Superior temporal gyrus (tissue), 1 donor: ENCODE measurements around the gene ABHD2.
A peak's percentile ranks its signal among the peaks of the same experiment; 100 is the strongest.
"Not testable (repeated sequence)": the region's sequence is repeated elsewhere in the genome, so short reads cannot be mapped to it uniquely, and the experiment has no call there.

Source experiments
- DNase-seq: peaks from one replicate; pipeline ENCODE4 v3.0.0-alpha.2; 2016; ENCODE audit errors: extremely low spot score

The ABHD2 gene, protein sequence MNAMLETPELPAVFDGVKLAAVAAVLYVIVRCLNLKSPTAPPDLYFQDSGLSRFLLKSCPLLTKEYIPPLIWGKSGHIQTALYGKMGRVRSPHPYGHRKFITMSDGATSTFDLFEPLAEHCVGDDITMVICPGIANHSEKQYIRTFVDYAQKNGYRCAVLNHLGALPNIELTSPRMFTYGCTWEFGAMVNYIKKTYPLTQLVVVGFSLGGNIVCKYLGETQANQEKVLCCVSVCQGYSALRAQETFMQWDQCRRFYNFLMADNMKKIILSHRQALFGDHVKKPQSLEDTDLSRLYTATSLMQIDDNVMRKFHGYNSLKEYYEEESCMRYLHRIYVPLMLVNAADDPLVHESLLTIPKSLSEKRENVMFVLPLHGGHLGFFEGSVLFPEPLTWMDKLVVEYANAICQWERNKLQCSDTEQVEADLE

DNA sequence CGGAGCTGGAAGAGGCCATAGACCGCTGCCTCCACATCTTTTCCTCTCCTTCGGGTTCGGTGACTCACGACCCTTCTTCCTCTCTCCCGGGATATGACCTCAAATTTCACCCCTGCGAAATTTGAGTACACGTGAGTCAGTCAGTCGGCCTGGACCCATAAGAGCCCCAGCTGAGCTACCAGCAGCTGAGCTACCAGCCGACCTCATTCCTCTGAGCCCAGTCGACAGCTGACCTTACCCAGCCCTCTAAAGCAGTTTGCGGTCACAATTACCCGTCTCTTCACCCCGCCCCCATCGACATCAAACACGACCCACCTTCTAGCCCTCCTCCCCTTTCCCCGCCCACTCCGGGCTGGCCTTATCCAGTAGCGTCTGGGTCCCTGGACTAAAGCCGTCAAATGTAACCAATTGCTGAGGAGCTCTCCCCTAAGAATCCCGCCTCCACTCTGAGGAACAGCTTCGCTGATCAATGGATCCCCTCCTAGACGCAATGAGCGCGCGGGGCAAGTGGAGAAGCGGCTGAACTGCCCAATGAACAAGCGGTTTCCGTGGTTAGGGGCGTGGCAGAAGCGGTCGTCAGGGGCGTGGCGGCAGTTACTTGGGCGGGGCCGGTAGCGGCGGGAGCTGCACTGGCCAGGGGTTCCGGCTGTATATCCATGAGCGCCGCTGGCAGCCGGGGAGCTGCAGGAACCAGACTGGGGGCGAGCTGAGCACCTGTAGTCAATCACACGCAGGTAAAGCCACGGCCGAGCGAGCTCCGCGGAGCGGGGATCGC lies at the start of gene ABHD2:
TSS of gene ABHD2 (plus strand) at position 627 of the 775 bp plus-strand sequence. CDS start 27,872 bp downstream, outside the sequence.
- peak; percentile 100 for DNase-seq

DNA sequence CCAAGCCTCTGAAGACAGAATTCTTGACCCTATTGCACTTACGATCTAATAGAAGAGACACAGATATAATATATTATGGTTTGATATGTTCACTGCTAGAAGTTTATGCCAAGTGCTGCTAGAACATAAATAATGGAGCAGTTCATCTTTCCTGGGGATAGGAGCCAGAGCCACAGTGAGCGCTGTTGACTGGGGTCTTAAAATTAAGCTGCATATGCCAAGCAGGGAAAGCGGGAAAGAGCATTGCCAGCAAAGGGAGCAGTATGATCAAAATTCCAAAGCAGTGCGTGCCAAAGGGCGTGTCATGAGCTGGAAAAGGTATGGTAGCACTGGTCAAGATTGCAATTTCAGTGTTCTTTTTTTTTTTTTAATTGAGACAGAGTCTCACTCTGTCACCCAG lies 49.1 kb upstream of the ABHD2 start:
- no peak for DNase-seq

DNA sequence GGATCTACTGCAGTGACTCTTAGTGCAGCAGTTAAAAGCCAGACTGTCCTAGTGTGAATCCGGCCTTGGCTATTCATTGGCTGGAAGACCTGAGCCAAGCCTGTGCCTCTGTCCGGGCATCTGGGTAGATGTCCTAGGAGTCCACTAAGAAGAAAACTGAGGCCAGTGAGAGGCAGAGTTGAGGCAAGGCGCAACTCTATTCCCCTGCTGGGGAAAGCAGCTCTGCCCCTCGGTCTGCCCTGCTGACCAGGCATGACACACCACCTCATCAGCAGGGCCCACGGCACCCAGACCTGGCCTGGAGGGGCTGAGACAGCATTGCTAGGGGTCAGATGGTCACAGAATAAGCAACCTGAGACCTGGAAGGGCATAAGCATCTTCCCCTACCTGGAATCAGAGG lies 46.7 kb upstream of the ABHD2 start:
- no peak for DNase-seq

DNA sequence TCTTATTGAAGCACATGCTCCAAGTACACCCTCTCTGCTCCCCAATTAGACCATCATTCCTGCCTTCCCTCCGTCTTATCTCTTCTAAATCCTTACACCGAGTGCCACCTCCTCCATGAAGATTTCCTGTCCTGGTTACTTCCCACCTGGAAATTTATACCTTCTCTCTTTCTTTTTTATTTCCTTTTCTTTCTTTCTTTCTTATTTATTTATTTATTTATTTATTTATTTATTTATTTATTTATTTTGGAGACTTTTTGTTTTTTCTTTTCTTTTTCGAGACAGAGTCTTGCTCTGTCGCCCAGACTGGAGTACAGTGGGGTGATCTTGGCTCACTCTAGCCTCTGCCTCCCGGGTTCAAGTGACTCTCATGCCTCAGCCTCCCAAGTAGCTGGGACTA lies 45.9 kb upstream of the ABHD2 start:
- no peak for DNase-seq

DNA sequence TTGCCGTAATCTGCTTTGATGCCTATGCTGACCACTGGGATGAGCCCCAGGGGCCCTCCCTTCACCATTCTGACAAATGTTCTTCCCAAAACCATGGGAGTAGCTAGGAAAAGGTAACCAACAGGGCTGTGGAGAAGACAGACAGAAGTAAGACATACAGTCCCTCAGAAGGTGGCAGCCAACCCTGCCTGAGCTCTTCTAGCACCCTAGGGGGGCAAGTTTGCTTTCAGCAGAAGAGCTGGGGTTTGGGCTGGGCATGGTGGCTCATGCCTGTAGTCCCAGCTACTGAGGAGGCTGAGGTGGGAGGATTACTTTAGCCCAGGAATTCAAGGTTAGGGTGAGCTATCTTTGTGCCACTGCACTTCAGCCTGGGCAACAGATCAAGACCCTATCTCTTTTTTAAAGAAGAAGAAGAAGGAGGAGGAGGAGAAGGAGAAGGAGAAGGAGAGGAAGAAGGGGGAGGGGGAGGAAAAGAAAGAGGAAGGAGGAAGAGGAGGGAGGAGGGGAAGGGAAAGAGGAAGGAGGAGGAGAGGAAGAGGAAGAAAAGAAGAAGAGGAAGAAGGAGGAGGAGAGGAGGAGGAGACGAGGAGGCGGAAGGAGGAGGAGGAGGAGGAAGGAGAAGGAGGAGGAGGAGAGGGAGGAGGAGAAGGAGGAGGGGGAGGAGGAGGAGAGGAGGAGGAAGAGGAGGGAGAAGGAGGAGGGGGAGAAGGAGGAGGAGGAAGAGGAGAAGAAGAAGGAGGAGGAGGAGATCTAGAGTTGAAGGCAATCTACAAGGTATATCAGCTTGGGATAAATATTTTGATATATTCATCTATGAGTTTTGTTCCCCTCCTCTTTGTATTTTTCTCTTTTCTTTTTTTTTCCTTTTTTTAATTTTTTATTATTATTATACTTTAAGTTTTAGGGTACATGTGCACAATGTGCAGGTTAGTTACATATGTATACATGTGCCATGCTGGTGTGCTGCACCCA lies 44.9 kb upstream of the ABHD2 start:
- no peak for DNase-seq

DNA sequence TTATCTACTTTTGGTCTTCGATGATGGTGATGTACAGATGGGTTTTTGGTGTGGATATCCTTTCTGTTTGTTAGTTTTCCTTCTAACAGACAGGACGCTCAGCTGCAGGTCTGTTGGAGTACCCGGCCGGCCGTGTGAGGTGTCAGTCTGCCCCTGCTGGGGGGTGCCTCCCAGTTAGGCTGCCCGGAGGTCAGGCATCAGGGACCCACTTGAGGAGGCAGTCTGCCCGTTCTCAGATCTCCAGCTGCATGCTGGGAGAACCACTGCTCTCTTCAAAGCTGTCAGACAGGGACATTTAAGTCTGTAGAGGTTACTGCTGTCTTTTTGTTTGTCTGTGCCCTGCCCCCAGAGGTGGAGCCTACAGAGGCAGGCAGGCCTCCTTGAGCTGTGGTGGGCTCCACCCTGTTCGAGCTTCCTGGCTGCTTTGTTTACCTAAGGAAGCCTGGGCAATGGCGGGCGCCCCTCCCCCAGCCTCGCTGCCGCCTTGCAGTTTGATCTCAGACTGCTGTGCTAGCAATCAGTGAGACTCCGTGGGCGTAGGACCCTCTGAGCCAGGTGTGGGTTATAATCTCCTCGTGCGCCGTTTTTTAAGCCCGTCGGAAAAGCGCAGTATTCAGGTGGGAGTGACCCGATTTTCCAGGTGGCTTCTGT lies 39.1 kb upstream of the ABHD2 start:
- DNase-seq, result not testable (repeated sequence)

DNA sequence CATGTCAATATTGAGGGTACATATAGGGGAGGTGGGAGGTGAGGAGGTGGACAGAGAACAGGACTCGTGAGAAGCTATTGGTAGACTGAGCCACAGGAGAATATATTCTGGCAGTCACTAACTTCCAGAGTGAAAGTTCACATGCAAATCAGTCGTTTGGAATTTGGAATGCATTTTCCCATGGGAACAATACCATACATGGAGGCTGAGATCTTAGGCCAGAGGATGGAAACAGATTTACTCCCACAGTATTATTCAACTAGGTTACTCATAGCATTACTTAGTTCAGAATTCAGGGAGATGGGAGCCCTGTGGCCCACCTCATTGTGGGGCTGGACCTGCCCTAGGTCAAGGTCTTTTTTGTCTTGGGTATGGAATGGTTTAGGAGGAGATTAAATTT lies 36.4 kb upstream of the ABHD2 start:
- DNase-seq, result no peak

DNA sequence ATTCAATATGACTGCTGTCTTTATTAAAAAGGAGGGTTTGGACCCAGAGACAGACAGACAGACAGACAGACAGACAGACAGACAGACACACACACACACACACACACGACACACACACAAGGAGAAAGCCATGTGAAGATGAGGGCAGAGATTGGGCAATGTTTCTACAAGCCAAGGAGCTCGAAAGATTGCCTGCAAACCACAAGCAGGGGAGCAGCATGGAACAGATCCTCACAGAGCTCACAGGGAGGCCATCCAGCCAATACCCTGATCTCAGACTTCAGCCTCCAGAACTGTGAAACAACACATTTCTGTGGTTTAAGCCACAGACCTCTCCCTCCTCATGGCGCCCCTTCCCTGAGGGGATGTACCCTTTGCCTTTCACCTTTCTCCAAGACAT lies 35.8 kb upstream of the ABHD2 start:
- no peak for DNase-seq

DNA sequence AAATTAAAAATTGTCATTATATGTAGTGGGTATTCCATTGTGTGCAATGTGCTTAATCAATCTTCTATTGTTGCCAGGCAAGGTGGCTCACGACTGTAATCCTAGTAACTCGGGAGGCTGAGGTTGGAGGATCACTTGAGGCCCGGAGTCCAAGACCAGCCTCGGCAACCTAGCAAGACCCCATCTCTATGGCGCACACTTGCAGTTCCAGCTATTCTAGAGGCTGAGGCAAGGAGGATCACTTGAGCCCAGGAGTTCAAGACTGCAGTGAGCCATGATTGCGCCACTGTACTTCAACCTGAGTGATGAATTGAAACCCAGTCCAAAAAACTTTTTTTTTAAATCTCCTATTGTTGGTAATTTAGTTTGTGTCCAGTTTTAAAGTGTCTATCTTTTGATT lies 33.4 kb upstream of the ABHD2 start:
- no peak for DNase-seq

DNA sequence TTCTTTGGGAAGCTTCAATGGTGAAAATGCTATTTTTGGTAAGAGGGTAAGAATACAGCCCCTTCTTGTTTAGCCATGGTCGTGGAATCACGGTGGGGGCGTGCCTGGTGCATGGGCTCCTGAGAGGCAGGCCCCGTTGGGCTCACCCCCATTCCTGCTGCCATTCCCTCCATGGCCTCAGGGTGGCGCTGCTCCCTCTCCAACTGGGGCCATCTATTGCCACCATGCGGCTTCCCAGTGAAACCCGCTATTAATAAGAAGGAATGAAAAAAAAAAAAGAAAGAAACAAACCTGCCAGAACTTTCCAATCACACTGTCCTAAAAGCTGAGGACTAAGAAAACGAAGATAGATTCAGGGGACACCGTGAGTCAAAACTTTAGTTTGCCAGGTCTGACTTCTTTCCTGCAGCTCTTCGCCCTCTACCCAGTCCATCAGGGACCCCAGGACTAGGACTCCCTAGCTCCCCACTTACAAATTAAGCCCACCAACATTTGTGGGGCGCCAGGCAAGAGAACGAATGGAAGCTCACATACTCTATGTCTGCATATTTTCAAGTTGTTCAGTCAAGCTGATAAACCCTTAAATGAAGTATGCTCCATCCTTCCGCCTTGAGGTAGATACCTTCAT lies 30.6 kb upstream of the ABHD2 start:
- DNase-seq, result peak; percentile 92

DNA sequence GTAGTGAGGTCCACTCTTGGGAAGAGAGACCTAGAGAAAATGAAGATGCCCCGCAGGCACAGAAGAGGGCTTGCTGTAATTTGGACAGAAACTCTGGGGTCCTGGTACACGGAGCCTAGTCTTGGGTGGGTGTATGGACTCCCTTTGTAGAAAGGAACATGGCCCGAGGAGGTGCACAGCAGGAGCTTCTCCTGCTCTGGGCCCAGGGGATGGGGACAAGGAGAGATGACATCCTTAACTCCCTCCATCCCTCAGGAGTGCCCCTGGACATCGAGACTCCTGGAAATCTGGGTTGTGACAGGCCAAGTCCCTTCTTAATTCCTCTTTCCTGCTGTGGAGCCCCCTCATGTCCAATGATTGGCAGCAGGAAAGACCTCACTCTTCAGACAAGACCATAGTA lies 29.9 kb upstream of the ABHD2 start:
- DNase-seq, result no peak

DNA sequence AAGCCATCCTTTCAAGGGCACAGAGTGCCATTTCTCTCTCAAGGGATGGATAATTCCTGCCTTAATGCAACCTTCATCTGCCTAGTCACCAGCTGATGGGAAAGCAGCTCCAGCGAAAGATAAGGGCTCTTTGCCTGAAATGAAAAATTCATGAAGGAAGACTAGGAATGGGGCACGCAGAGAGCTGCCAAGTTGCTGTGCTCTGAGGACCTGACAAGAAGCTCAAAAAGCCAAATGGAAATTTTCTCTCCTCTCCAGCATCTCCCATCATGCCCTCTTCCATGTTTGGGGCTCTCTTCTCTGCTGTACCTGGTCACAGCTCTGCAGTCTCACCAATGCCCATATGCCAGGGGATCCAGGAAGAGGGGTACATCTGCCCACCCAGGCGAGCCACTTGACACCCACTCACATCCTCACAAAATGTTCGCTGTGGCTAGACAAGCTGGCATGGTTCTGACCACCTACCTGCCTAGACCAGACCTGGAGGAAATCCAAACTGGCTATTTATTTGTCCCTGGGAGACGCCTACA lies 29.3 kb upstream of the ABHD2 start:
- peak; percentile 18 for DNase-seq

DNA sequence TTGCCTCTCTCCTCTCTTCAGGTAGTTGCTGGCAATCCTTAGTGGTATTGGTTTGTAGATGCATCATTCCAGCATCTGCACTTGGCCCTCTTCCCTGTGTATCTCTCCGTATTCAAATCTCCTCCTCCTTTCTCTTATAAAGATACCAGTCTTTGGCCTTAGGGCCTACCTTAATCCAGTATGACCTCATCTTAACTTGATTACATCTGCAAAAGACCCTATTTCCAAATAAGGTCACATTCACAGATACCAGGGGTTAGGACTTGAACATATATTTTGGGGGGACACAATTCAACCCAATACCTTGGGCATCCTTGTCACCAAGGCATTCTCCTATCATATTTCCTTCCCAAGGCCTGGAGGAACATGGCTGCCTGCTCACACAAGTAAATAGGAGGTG lies 22.0 kb upstream of the ABHD2 start:
- DNase-seq, result no peak

DNA sequence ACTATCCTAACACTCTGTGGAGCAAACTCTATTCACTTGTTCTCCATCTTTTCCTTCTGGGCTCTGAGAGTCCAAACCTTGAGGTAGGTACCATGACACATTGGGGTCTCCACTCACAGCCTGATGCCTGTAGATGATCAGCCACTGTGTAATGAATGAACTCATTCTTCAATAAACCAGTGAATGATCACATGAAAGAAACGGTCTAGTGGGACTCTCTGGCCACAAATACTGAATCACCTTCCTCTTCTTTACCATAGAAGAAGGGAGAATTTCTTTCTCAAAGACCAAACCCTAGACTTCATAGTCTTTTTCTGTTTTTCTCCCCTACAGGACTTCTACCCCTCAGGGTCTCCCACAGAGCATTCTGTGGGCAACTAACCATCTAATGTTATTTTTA lies 20.5 kb upstream of the ABHD2 start:
- no peak for DNase-seq

DNA sequence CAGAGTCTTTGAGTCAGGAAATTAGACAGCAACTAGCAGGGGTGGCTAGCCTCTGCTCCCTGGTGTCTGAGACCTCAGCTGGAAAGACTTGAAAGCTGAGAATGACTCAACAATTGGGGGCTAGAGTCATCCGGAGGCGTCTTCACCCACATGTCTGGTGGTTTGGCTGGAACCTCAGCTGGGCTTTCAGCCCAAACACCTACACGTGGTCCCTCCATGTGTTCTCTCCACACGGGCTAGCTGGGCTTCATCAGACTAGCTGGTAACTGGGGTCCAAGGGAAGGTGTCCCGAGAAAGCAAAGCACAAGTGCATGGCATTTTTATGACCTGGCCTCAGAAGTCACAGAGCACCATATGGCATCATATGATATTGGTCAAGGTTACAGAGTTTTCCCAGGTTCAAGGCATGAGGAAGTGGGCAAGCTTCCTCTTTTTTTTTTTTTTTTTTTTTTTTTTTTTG lies 19.9 kb upstream of the ABHD2 start:
- DNase-seq, result peak; percentile 36

DNA sequence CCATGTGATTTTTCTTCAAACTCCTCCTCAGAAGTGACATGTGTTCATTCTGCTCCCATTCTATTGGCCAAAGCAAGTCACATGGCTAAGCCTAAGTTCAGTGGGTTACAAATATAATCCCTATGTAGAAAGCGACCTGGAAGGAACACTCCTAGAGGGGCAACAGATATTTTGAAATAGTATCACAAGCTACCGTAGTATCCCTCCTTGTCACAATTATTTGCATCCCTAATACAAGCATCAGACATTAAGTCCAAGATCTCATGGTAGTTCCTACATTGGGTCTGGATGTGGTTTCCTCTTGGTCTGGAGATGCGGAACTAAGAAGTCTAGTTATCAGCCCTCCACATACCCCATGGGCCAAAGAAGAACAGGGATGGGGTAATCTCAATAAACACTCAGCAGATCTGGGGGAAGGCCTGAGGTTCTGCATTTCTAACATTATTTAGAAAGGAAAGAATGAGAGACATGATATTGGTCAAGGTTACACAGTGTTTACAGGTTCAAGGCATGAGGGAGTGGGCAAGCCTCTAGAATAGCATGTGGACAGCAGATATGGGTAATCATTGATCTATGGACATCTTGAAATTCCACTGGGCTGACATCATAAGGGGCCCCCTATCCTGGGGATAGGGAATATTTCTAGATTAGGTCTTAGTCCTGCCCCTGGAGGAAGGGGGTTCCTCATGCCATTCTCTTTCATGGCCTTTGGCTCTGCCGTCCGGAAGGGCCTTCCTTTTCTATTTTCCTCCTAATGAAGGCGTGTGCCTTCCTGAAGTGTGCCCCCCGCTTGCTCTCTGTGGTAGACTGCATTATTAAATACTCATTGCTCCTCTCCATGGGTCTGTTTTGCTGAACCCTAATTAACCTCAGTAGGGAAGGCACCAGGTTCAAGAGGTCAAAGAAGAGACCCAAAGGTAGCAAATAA lies 17.8 kb upstream of the ABHD2 start:
- DNase-seq, result no peak

DNA sequence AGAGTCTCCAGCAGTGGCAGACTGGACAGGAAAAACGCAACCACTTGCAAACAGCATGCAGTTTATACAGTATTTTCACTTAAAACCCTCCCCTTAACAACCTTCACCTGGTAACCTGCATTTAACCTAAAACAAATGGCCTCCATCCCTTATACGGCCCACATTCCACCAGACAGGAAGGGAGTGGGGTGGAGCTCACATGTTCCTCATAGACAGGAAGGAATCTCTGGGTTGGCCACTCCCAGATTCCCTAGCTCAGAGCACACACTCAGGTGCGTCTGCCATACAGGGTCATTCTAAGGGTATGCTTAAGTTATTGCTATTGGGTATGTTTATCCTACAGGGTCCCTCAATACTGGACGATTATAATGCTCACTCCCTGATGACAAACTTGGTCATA lies 16.8 kb upstream of the ABHD2 start:
- DNase-seq, result no peak

DNA sequence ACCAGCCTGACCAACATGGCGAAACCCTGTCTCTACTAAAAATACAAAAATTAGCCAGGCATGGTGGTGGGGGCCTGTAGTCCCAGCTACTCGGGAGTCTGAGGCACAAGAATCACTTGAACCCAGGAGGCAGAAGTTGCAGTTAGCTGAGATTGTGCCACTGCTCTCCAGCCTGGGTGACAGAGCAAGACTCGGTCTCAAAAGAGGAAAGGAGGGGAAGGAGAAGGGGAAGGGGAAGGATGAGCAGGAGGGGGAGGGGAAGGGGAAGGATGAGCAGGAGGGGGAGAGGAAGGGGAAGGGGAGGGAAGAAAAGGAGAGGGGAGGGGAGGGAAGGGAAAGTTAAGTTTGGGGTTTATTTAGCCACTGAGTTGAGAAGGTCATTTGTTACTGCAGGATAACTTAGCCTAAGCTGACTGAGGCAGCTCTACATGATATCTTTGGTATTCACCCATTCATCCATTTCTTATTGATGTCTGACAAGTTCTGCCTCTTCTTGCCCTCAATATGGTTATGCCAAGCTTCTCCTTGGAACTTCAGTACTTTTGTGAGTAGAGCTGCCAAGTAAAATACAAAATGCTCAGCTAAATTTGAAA lies 15.9 kb upstream of the ABHD2 start:
- DNase-seq, result no peak

DNA sequence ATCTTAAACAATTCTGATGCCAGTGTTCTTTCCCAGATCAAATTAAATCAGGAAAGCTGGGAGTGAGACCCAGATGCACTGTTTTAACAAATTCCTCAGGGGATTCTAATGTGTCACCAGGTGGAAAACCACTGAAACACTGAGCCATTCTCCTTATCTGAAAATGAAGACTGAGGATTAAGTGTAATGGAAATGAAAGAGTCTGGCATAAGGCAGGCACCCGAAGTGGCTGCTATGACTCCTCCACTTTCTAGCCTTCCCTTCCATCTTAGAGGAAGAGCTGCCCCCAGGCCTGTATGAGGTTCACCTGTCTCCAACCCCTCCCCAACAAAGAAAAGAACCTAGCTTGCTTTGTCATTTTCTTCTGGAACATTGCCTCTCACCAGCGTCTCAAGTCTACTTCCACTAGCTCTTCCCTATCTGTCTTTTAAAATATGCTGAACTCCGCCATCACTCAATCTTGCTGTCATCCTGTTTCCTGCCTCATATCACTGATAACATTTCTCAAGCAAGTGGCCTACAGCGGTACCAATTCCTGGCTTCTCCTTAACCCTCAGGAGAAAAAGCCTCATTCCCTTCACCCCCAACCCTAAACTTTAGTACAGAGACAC lies 13.7 kb upstream of the ABHD2 start:
- DNase-seq, result no peak
